ENCODE results near the gene SPATC1L.
A peak's percentile ranks its signal among the peaks of the same experiment; 100 is the strongest.

SPATC1L gene

GRCh38 chr21:46183910-46184624, at the start of gene SPATC1L:
TSS of gene SPATC1L (minus strand) at chr21:46184459. CDS start at chr21:46182816, 1,643 bp downstream.
- peak; percentile 77 for DNase-seq (ENCODE audit: low spot score)
- peak within 1 kb of the TSS; percentile 73 for H3K4me3 ChIP-seq
- TF ChIP-seq CTCF (IDR thresholded peaks at IDR 0.05), result no peak
- H3K27ac ChIP-seq, result peak within 1 kb of the TSS; percentile 70 to 83

DNA sequence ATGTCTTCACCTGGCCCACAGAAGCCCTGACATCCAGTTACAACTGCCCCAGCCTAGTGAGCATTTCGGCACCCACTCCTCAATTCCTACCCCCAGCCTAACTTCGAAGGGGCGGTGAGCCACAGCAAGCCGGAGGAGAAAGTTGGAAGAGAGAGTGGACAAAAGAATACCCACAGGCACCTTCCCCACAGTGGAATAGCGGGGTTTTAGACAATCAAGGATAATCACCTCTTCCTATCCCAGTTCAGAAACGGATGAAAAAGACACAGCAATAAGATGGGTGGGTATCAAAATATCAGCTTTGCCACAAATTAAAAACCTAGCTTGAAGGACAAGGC, 45.6 kb upstream of the SPATC1L start:
- TF ChIP-seq CTCF (IDR thresholded peaks at IDR 0.05), result no peak
- Histone ChIP-seq H3K4me3 (peak overlapping the region; percentile 96), H3K27ac (peak overlapping the region in 1 of 2 donors; percentile 88)
- no peak for DNase-seq (ENCODE audit: low spot score)

- no peak for DNase-seq (ENCODE audit: low spot score)
- no peak for TF ChIP-seq CTCF (IDR thresholded peaks at IDR 0.05)
- H3K4me3 ChIP-seq, result peak overlapping the region; percentile 96
- peak overlapping the region; percentile 60 to 88 for H3K27ac ChIP-seq
Observed at GRCh38 chr21:46229133-46229922, 45.1 kb upstream of the SPATC1L start.

DNA sequence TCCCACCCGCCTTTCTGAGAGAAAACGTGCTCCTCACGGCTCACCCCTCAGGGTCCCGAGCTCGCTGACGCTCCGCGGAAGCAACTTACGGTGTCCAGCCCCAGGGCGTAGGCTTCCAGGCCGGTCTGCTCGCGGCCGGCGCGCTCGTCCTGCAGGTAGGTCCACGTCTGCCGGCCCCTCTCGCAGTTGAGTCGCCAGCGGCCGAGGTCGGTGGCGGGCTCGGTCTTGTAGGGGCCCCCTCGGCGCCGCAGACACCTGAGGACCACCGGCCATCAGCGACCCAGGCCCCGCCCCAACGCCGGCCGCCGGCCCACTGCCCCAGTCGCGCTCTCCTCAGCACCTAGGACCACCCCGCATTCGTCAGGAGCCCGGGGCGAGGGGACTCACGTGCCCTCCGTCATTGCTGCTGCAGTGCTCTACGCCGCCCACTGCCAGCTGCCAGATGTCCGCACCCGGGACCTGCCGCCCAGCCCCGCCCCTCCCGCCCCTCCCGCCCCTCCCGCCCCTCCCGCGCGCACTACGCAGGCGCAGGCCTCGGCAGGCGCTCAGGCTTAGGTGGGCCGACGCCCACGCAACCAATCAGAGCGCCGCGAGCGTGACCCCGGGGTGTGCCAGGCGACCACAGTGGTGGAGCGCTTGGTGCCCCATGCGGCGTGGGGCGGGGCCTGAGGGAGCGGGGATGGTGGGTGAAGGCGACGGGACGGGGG, 44.2 kb upstream of the SPATC1L start, which contains the start of gene LSS:
LSS (minus strand) TSS at position 430 of the 707 bp plus-strand sequence; CDS start at position 401, 29 bp downstream.
- no peak for TF ChIP-seq CTCF (IDR thresholded peaks at IDR 0.05)
- Histone ChIP-seq H3K4me3 (peak within 1 kb of the TSS; percentile 96), H3K27ac (peak within 1 kb of the TSS; percentile 70 to 88)
- peak; percentile 99 for DNase-seq (ENCODE audit: low spot score)

DNA sequence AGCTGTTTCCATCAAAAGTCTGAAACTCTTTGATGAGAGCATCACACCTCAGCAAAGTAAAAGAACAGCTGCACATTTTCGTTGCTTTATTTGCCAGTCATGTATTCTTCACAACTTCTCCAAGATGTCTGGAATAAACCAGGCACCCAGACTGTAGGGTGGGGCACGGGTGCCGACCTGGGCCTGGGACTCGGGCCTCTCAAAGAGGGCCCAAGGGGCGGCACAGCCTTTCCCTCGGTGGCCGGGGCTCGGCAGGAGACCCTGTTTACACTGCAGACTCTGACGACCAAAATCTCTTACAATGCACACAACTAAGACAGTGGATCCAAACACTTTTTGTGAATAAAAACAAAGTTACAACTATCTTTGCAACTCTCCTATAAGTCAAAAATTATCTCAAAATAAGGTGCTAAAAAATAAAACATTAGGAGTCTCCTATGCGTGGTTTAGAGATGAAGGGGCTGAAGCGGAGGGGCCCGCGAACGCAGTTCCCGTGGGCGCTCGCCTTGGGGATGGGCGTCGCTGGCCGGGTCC, 43.6 kb upstream of the SPATC1L start:
- Histone ChIP-seq H3K27ac (peak overlapping the region; percentile 70 to 88), H3K4me3 (peak overlapping the region; percentile 96)
- DNase-seq (ENCODE audit: low spot score), result no peak
- TF ChIP-seq CTCF (IDR thresholded peaks at IDR 0.05), result no peak

- no peak for DNase-seq (ENCODE audit: low spot score)
- TF ChIP-seq CTCF (IDR thresholded peaks at IDR 0.05), result no peak
- peak overlapping the region; percentile 70 to 88 for H3K27ac ChIP-seq
- peak overlapping the region; percentile 96 for H3K4me3 ChIP-seq
Observed at GRCh38 chr21:46226920-46227599, 42.8 kb upstream of the SPATC1L start.
